Measurements from ENCODE around the gene MAP3K4. TPM values are rescaled to one million over a fixed set of nuclear protein-coding genes. Genes with fewer than 3 reads are reported as not detected.
"Not testable (repeated sequence)": the region's sequence is repeated elsewhere in the genome, so short reads cannot be mapped to it uniquely, and the experiment has no call there.

MAP3K4 gene
- total RNA-seq, 1 experiment from 2014 or later, result 27.1 TPM

GRCh38 chr6:161104966-161105365 lies 113.4 kb downstream of the MAP3K4 start:
- H3K4me3 ChIP-seq, result no peak overlapping the region
- H3K9me3 ChIP-seq (replicated peaks), result no peaks in the 10 kb centered on the region
- no peak overlapping the region for H3K27ac ChIP-seq
- DNase-seq (ENCODE audit: low read depth in 1 of 2, low spot score in 2 of 2), result no peak
- H3K27me3 ChIP-seq (replicated peaks), result no peaks in the 10 kb centered on the region
- H3K36me3 ChIP-seq, result peaks cover 83% of the 10 kb centered on the region
- peaks cover 12% of the 10 kb centered on the region for H3K4me1 ChIP-seq (replicated peaks)

GRCh38 chr6:161105408-161105807 lies 113.8 kb downstream of the MAP3K4 start:
- H3K36me3 ChIP-seq, result peaks cover 85% of the 10 kb centered on the region
- no peaks in the 10 kb centered on the region for H3K9me3 ChIP-seq (replicated peaks)
- no peak overlapping the region for H3K4me3 ChIP-seq
- H3K4me1 ChIP-seq (replicated peaks), result peaks cover 12% of the 10 kb centered on the region
- no peak for DNase-seq (ENCODE audit: low read depth in 1 of 2, low spot score in 2 of 2)
- no peaks in the 10 kb centered on the region for H3K27me3 ChIP-seq (replicated peaks)
- no peak overlapping the region for H3K27ac ChIP-seq

GRCh38 chr6:161107779-161108730 lies 116.5 kb downstream of the MAP3K4 start:
- peaks cover 97% of the 10 kb centered on the region for H3K36me3 ChIP-seq

GRCh38 chr6:161108916-161109315 lies 117.3 kb downstream of the MAP3K4 start:
- Histone ChIP-seq H3K9me3 (replicated peaks) (no peaks in the 10 kb centered on the region), H3K4me3 (no peak overlapping the region), H3K4me1 (replicated peaks) (peaks cover 12% of the 10 kb centered on the region), H3K27me3 (replicated peaks) (no peaks in the 10 kb centered on the region), H3K27ac (no peak overlapping the region), H3K36me3 (peaks cover 93% of the 10 kb centered on the region)
- DNase-seq (ENCODE audit: low read depth in 1 of 2, low spot score in 2 of 2), result no peak

More at GRCh38 chr6:161107779-161108730, 116.5 kb downstream of the MAP3K4 start:
- Histone ChIP-seq H3K4me1 (replicated peaks) (peaks cover 12% of the 10 kb centered on the region), H3K9me3 (replicated peaks) (no peaks in the 10 kb centered on the region), H3K27ac (no peak overlapping the region), H3K27me3 (replicated peaks) (no peaks in the 10 kb centered on the region), H3K4me3 (no peak overlapping the region)
- DNase-seq (ENCODE audit: low read depth in 1 of 2, low spot score in 2 of 2), result no peak

GRCh38 chr6:161109366-161109765 lies 117.8 kb downstream of the MAP3K4 start:
- Histone ChIP-seq H3K36me3 (peaks cover 91% of the 10 kb centered on the region), H3K4me1 (replicated peaks) (peaks cover 12% of the 10 kb centered on the region), H3K27ac (no peak overlapping the region), H3K4me3 (no peak overlapping the region), H3K27me3 (replicated peaks) (no peaks in the 10 kb centered on the region), H3K9me3 (replicated peaks) (no peaks in the 10 kb centered on the region)
- DNase-seq (ENCODE audit: low read depth in 1 of 2, low spot score in 2 of 2), result no peak

- Histone ChIP-seq H3K4me1 (replicated peaks) (peaks cover 12% of the 10 kb centered on the region), H3K27me3 (replicated peaks) (no peaks in the 10 kb centered on the region), H3K36me3 (peaks cover 91% of the 10 kb centered on the region), H3K27ac (no peak overlapping the region), H3K4me3 (no peak overlapping the region), H3K9me3 (replicated peaks) (no peaks in the 10 kb centered on the region)
- DNase-seq (ENCODE audit: low read depth in 1 of 2, low spot score in 2 of 2), result no peak
Observed at GRCh38 chr6:161110028-161110779, 118.6 kb downstream of the MAP3K4 start.

- H3K27ac ChIP-seq, result no peak overlapping the region
- H3K27me3 ChIP-seq (replicated peaks), result no peaks in the 10 kb centered on the region
- no peaks in the 10 kb centered on the region for H3K9me3 ChIP-seq (replicated peaks)
- H3K36me3 ChIP-seq, result peaks cover 94% of the 10 kb centered on the region
- no peak for DNase-seq (ENCODE audit: low read depth in 1 of 2, low spot score in 2 of 2)
- H3K4me3 ChIP-seq, result no peak overlapping the region
- H3K4me1 ChIP-seq (replicated peaks), result peaks cover 7% of the 10 kb centered on the region
Observed at GRCh38 chr6:161111261-161111660, 119.7 kb downstream of the MAP3K4 start.

GRCh38 chr6:161115468-161115867 lies 123.9 kb downstream of the MAP3K4 start:
- Histone ChIP-seq H3K4me3 (no peak overlapping the region), H3K4me1 (replicated peaks) (no peaks in the 10 kb centered on the region), H3K27ac (no peak overlapping the region), H3K36me3 (peaks cover 82% of the 10 kb centered on the region), H3K9me3 (replicated peaks) (no peaks in the 10 kb centered on the region; the same call in 1 of the 2 replicates), H3K27me3 (replicated peaks) (no peaks in the 10 kb centered on the region)
- DNase-seq (ENCODE audit: low read depth in 1 of 2, low spot score in 2 of 2), result no peak

GRCh38 chr6:161116554-161116953 lies 125.0 kb downstream of the MAP3K4 start:
- no peaks in the 10 kb centered on the region; the same call in 1 of the 2 replicates for H3K9me3 ChIP-seq (replicated peaks)
- DNase-seq (ENCODE audit: low read depth in 1 of 2, low spot score in 2 of 2), result no peak
- H3K27ac ChIP-seq, result no peak overlapping the region
- H3K4me1 ChIP-seq (replicated peaks), result no peaks in the 10 kb centered on the region
- no peaks in the 10 kb centered on the region for H3K27me3 ChIP-seq (replicated peaks)
- peaks cover 76% of the 10 kb centered on the region for H3K36me3 ChIP-seq
- no peak overlapping the region for H3K4me3 ChIP-seq

- peaks cover 70% of the 10 kb centered on the region for H3K36me3 ChIP-seq
- DNase-seq (ENCODE audit: low read depth in 1 of 2, low spot score in 2 of 2), result no peak
Observed at GRCh38 chr6:161117308-161117707, 125.7 kb downstream of the MAP3K4 start.

GRCh38 chr6:161117942-161118341 lies 126.4 kb downstream of the MAP3K4 start:
- Histone ChIP-seq H3K9me3 (replicated peaks) (no peaks in the 10 kb centered on the region; the same call in 1 of the 2 replicates), H3K4me1 (replicated peaks) (no peaks in the 10 kb centered on the region), H3K36me3 (peaks cover 63% of the 10 kb centered on the region), H3K4me3 (no peak overlapping the region), H3K27ac (no peak overlapping the region), H3K27me3 (replicated peaks) (no peaks in the 10 kb centered on the region)
- DNase-seq (ENCODE audit: low read depth in 1 of 2, low spot score in 2 of 2), result no peak

More at GRCh38 chr6:161117308-161117707, 125.7 kb downstream of the MAP3K4 start:
- H3K4me1 ChIP-seq (replicated peaks), result no peaks in the 10 kb centered on the region
- no peak overlapping the region for H3K4me3 ChIP-seq
- no peaks in the 10 kb centered on the region for H3K27me3 ChIP-seq (replicated peaks)
- no peaks in the 10 kb centered on the region; the same call in 1 of the 2 replicates for H3K9me3 ChIP-seq (replicated peaks)
- no peak overlapping the region for H3K27ac ChIP-seq

- H3K4me1 ChIP-seq (replicated peaks); H3K4me3 ChIP-seq; H3K9me3 ChIP-seq (replicated peaks); H3K27ac ChIP-seq; DNase-seq (ENCODE audit: low read depth in 1 of 2, low spot score in 2 of 2); H3K27me3 ChIP-seq (replicated peaks): not testable (repeated sequence)
- peaks cover 36% of the 10 kb centered on the region for H3K36me3 ChIP-seq
Observed at GRCh38 chr6:161123319-161123718, 131.8 kb downstream of the MAP3K4 start.

GRCh38 chr6:161125591-161125990 lies 134.0 kb downstream of the MAP3K4 start:
- no peaks in the 10 kb centered on the region for H3K27me3 ChIP-seq (replicated peaks)
- 0 out of 2 replicates have a peak, but pooled peaks cover 3% of the 10 kb centered on the region for H3K9me3 ChIP-seq (replicated peaks)
- H3K27ac ChIP-seq, result no peak overlapping the region
- peaks cover 35% of the 10 kb centered on the region for H3K36me3 ChIP-seq
- no peak overlapping the region for H3K4me3 ChIP-seq
- H3K4me1 ChIP-seq (replicated peaks), result peaks cover 8% of the 10 kb centered on the region
- DNase-seq (ENCODE audit: low read depth in 1 of 2, low spot score in 2 of 2), result no peak

Measured in SJSA1 (cell line).